ENCODE data around the gene GCGR.

DNA sequence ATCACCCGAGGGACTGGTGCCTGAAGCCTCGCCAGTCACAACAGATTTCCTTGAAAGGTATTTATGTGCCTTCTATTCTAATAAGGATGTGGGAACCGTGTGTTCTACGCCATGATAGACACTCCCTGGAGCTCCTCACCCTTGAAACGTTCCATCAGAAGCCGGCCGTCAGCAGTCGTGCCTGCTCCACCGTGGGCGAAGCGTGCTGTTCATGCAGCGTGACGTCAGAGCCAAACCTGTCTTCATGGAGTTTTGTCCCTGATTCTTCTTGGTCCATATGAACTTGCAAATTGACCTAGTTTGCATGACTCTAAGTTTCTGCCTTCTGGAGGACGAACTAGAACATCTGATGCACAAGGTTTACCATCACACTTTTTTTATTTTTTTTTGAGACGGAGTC, 35.4 kb downstream of the GCGR start:
- TF ChIP-seq EZH2 (IDR thresholded peaks at IDR 0.05) = no peak
- TF ChIP-seq, protein P1, sequence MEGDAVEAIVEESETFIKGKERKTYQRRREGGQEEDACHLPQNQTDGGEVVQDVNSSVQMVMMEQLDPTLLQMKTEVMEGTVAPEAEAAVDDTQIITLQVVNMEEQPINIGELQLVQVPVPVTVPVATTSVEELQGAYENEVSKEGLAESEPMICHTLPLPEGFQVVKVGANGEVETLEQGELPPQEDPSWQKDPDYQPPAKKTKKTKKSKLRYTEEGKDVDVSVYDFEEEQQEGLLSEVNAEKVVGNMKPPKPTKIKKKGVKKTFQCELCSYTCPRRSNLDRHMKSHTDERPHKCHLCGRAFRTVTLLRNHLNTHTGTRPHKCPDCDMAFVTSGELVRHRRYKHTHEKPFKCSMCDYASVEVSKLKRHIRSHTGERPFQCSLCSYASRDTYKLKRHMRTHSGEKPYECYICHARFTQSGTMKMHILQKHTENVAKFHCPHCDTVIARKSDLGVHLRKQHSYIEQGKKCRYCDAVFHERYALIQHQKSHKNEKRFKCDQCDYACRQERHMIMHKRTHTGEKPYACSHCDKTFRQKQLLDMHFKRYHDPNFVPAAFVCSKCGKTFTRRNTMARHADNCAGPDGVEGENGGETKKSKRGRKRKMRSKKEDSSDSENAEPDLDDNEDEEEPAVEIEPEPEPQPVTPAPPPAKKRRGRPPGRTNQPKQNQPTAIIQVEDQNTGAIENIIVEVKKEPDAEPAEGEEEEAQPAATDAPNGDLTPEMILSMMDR (IDR thresholded peaks at IDR 0.05) = no peak
